ENCODE data around the gene NCOA7.

GRCh38 chr6:125806813-125807212, 16.1 kb downstream of the NCOA7 start:
- TF ChIP-seq CTCF (IDR thresholded peaks at IDR 0.05; ENCODE audit: low read length) (no peak), EZH2 (IDR thresholded peaks at IDR 0.05; ENCODE audit: borderline replicate concordance, low read length) (no peak)
